HG03520 (cell line): Measurements from ENCODE around the gene EIF3I.
A peak's percentile ranks its signal among the peaks of the same experiment; 100 is the strongest.

Experiments used
- ATAC-seq: cut with Tn5 transposase; IDR thresholded peaks from one replicate; pipeline ENCODE4 v1.9.1; 2021; ENCODE audit warnings: mild to moderate bottlenecking, moderate library complexity; ENCODE audit not compliant: unreplicated experiment

EIF3I gene

DNA sequence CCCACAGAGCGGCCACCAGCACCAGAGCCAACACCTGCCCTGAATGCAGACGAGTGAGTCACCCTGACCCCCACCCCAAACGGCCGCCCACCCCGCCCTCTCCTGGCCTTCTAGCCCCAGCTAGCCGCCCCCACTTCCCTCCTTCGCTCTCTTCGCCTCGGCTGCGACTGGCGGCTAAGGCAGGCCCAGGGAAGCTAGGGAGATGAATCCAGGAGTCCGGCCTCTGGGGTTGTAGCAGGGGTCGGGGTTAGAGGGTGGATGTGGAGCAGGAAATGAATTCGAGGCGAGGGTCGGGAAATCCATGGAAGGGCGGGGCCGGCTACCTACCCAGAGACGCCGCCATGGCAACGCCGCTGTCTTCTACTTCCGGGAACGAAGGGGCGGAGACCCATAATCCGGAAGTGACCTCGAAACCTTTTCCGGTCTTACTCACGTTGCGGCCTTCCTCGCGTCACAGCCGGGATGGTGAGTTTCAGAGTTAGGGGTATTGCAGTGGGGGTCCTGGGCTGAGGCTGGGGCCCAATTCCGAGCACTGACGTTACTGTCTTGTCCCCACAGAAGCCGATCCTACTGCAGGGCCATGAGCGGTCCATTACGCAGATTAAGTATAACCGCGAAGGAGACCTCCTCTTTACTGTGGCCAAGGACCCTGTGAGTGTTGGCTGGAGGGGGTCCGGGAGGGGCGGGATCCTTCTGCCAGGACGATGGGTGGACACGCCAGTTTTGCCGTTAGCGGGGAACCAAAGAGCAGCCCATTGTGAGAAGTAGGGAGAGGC is at the start of gene EIF3I, which contains the start of gene TMEM234:
Gene EIF3I, plus strand, starts transcription at position 428 of the 776 bp plus-strand sequence. Its CDS starts 35 bp downstream, at position 463.
Gene TMEM234, minus strand, starts transcription at position 374 of the 776 bp plus-strand sequence. Its CDS starts 31 bp downstream, at position 343.
- ATAC-seq, result peak; percentile 84

DNA sequence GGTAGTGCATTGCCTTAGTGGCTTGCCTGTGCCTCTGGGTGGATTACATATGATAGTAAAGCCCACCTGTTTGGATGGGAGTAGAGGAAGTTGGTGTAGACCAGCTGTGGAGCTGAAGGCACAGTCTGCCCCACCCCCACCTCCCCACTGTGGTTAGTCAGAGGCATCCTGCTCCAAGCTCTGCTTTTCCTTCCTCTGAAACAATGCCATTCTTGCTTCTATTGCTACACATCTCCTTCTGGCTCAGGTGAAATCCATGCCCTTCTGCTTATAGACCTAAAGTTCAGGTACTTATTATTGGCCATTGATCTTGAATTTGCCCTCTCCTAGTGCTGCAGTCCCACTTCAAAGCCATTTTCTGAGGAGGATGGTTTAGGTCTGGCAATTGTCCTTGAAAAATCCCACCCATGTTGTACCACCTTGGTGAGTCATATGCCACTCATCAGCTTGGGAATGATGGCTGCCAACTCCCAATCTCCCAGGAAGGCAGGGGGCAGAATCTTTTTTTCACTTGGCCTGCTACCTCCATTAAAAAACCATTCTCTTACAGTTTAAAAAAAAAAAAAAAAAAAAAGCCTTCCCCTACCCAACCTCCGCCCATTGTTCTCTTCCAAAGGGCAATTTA is 49.5 kb upstream of the EIF3I start:
- ATAC-seq, result no peak

- ATAC-seq, result no peak
These were observed 43.6 kb upstream of the EIF3I start for GRCh38 chr1:32178380-32179192.

- ATAC-seq, result no peak
These were observed 43.1 kb upstream of the EIF3I start for GRCh38 chr1:32179193-32179442.

- ATAC-seq, result peak; percentile 72
These were observed 42.6 kb upstream of the EIF3I start, which contains the start of gene TXLNA for GRCh38 chr1:32179443-32180185. TXLNA (plus strand) TSS chr1:32179675; CDS start chr1:32180346, 671 bp downstream.

DNA sequence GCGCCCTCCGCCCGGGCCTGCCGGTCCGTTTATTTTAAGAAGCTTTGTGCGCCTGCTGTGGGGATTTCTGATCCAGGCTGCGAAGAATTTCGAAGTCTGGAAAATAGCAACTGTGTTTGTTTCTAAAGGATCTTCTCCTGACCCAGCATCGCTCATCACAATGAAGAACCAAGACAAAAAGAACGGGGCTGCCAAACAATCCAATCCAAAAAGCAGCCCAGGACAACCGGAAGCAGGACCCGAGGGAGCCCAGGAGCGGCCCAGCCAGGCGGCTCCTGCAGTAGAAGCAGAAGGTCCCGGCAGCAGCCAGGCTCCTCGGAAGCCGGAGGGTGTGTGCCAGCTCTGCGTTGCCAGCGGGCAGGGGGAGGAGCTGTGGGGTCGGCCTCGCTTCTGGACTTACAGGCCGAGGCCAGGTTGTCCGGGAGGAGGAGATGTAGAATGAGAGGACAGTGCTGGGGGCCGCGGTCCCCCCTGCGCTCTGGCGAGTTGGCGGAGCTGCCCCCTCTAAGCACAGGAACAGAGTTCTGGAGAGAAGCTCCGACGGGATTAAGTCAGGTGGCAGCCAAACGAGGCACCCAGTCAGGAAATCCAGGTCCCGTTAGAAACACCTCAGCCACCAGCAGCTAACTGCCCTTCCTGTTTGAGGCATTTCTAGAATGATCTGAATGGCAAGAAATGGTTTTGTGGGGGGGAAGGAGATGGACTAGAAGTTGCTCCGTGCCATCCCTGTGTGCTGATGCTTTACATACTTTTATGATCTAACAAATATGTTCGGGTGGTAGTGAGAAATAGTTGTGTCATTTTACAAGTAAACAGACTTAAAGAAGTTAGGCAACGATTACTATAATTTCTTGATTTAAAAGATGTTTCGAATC is 41.8 kb upstream of the EIF3I start:
- no peak for ATAC-seq

GRCh38 chr1:32181065-32181464 is 41.1 kb upstream of the EIF3I start:
- ATAC-seq, result no peak

DNA sequence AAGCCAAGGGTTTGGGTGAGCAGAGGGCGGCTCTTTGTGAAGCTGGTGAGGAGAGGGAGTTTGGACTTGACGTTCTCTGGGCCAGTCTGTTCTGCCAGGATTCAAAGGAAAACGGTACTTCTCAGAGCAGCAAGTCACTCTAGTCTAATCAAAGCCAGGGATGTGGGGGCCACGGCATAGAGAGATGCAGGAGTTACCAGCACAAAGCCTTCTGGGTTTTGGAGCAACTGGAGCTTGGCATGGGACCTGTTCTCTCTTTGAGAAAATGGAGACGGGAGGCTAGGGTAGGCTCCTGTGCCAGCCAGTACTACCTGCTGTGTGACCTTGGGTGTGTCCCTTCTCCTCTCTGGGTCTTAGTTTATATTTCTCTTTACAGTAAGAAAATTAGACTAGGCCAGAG is 40.6 kb upstream of the EIF3I start:
- ATAC-seq, result no peak

- no peak for ATAC-seq
These were observed 40.1 kb upstream of the EIF3I start for GRCh38 chr1:32182060-32182459.

DNA sequence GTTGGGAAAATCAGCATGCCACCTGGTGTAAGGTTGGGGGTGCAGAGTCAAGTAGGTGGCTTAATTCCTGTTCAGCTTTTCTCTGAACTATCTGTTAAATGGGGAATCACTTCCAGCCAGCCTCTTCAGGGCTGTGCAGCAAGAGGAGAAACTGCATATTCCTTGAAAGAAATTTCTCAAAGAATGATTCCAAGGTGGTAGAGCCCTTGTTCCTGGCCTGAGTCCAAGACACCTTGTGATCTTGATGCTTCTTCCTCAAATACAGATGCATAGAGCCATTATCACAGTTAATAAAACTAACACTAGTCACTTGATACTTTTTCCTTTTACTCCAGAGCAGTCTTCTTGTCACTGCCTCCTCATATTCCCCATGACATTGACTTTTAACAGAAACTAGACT is 37.6 kb upstream of the EIF3I start:
- ATAC-seq, result no peak

GRCh38 chr1:32186077-32186476 is 36.1 kb upstream of the EIF3I start:
- ATAC-seq, result no peak

- ATAC-seq, result no peak
These were observed 35.7 kb upstream of the EIF3I start for GRCh38 chr1:32186491-32186890.

GRCh38 chr1:32187850-32188249 is 34.4 kb upstream of the EIF3I start:
- no peak for ATAC-seq

- ATAC-seq, result no peak
These were observed 29.8 kb upstream of the EIF3I start for GRCh38 chr1:32192220-32192948.

- no peak for ATAC-seq
These were observed 27.2 kb upstream of the EIF3I start for GRCh38 chr1:32194984-32195383.

GRCh38 chr1:32195531-32195930 is 26.7 kb upstream of the EIF3I start:
- no peak for ATAC-seq

DNA sequence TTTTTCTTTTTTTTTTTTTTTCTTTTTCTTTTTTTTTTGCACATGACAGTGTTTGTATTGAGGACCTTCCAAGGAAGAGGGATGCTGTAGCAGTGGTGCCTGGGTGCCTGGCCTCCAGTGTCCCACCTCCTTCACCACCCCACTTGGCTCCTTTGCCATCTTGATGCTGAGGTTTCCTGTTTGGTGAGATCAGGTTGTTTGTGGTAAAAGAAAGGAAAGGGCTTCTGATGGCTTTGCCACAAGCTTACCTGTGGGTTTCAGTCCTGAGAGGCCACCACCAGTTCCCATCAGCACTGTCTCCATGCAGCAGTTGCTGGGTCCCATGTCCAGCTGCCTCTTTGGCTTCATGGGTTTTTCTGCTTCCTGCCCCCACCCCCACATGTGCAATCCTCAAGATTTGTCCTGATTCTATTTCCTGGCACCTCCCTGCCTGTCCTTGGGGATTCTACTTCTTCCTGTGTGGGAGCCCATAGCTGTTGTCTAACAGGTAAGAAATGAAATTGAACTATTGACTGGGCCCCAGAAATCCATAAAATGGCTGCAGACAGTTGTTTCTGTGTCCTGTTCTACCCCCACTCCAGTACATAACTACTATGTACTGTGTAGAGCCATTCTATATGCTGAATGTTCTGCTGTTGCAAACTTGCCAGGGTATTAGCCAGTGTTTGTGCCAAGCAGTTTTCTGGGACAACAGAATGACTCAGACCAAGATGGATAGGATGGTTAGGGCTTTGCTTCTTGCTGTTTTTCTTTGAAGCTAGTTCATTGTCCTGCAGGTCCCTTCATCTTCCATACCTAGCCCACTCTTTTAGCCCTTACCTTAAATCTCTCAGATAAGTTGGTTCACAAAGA is 26.0 kb upstream of the EIF3I start:
- ATAC-seq, result no peak

GRCh38 chr1:32197074-32197473 is 25.1 kb upstream of the EIF3I start:
- ATAC-seq, result no peak
